A549 (cell line): ENCODE measurements around the gene MAT2A. TPM values are rescaled to one million over a fixed set of nuclear protein-coding genes. Genes with fewer than 3 reads are reported as not detected.

Source experiments
- ATOH8 ChIP-seq: fragments of 250-450 bp; sonication (Bioruptor Pico); IDR thresholded peaks from 2 replicates; pipeline ENCODE4 v1.5.0; 2020; ENCODE audit warnings: low read depth, mild to moderate bottlenecking, moderate library complexity
- BCL3 ChIP-seq: fragments of >200 bp; sonication (Bioruptor Twin); formaldehyde crosslinking; IDR thresholded peaks from 3 replicates; pipeline ENCODE4 v1.6.1; 2016
- BHLHE40 ChIP-seq: IDR thresholded peaks from 2 replicates; pipeline ENCODE4 v1.6.1; 2012; ENCODE audit warnings: low read depth, low read length, inconsistent platforms
- CBX8 ChIP-seq: fragments of 200-600 bp; sonication (generic); IDR thresholded peaks from 2 replicates; pipeline ENCODE4 v1.6.1; 2016
- CHD4 ChIP-seq: fragments of 200-600 bp; sonication (generic); IDR thresholded peaks from 2 replicates; pipeline ENCODE4 v1.6.1; 2016; ENCODE audit warnings: antibody characterized with exemption, mild to moderate bottlenecking, borderline replicate concordance
- CTCF ChIP-seq: fragments of >200 bp; sonication (Bioruptor Twin); formaldehyde crosslinking; IDR thresholded peaks from 3 replicates; pipeline ENCODE4 v1.5.1; 2016
- EHF ChIP-seq: fragments of 250-450 bp; sonication (Bioruptor Pico); IDR thresholded peaks from 2 replicates; pipeline ENCODE4 v1.5.0; 2020; ENCODE audit warnings: mild to moderate bottlenecking
- FOXS1 ChIP-seq: fragments of 250-450 bp; sonication (Bioruptor Pico); IDR thresholded peaks from 2 replicates; pipeline ENCODE4 v1.5.0; 2020; ENCODE audit warnings: mild to moderate bottlenecking, moderate library complexity
- GATA3 ChIP-seq: IDR thresholded peaks from 2 replicates; pipeline ENCODE4 v1.6.1; 2012; ENCODE audit warnings: borderline replicate concordance
- HEYL ChIP-seq: fragments of 250-450 bp; sonication (Bioruptor Pico); IDR thresholded peaks from 2 replicates; pipeline ENCODE4 v1.8.0; 2021; ENCODE audit warnings: mild to moderate bottlenecking, moderate library complexity
- HOXB5 ChIP-seq: fragments of 250-450 bp; sonication (Bioruptor Pico); IDR thresholded peaks from 2 replicates; pipeline ENCODE4 v1.5.0; 2020; ENCODE audit warnings: mild to moderate bottlenecking, moderate library complexity
- JUN ChIP-seq, 2 experiments: fragments of >200 bp; sonication (Bioruptor Twin); formaldehyde crosslinking; IDR thresholded peaks; 2 replicates in 1 of 2; 3 replicates in 1 of 2; pipeline ENCODE4 v1.6.1; 2016 to 2017
- JUNB ChIP-seq: fragments of >200 bp; sonication (Bioruptor Twin); formaldehyde crosslinking; IDR thresholded peaks from 2 replicates; pipeline ENCODE4 v1.6.1; 2016
- KDM1A ChIP-seq: fragments of 200-600 bp; sonication (generic); IDR thresholded peaks from 2 replicates; pipeline ENCODE4 v1.6.1; 2016; ENCODE audit warnings: low read depth, mild to moderate bottlenecking
- KDM5A ChIP-seq: fragments of 200-600 bp; sonication (generic); IDR thresholded peaks from 2 replicates; pipeline ENCODE4 v1.6.1; 2016; ENCODE audit warnings: antibody characterized with exemption, mild to moderate bottlenecking
- MAX ChIP-seq: IDR thresholded peaks from 2 replicates; pipeline ENCODE4 v1.6.1; 2012
- MAZ ChIP-seq: fragments of 150-350 bp; IDR thresholded peaks from 2 replicates; pipeline ENCODE4 v1.6.1; 2014; ENCODE audit warnings: antibody characterized with exemption, low read depth, low read length, borderline replicate concordance
- MYC ChIP-seq: IDR thresholded peaks from 2 replicates; pipeline ENCODE4 v1.6.1; 2012; ENCODE audit warnings: mild to moderate bottlenecking, inconsistent platforms, low read length, improper control_type of control experiment, borderline replicate concordance
- NFE2L2 ChIP-seq: fragments of 150-350 bp; conservative IDR thresholded peaks from 2 replicates; pipeline ENCODE4 v1.6.1; 2014; ENCODE audit warnings: low read length
- PBX3 ChIP-seq: IDR thresholded peaks from 2 replicates; pipeline ENCODE4 v1.6.1; 2012
- POLR2AphosphoS2 ChIP-seq: conservative IDR thresholded peaks from 2 replicates; pipeline ENCODE4 v1.6.1; 2012; ENCODE audit warnings: low read length, improper control_type of control experiment, inconsistent platforms
- RARB ChIP-seq: fragments of 250-450 bp; sonication (Bioruptor Pico); IDR thresholded peaks from 2 replicates; pipeline ENCODE4 v1.8.0; 2021; ENCODE audit warnings: mild to moderate bottlenecking, moderate library complexity
- SMC3 ChIP-seq: fragments of >200 bp; sonication (Bioruptor Twin); formaldehyde crosslinking; IDR thresholded peaks from 3 replicates; pipeline ENCODE4 v1.6.1; 2018; ENCODE audit warnings: inconsistent platforms
- SREBF2 ChIP-seq: fragments of 450-650 bp; IDR thresholded peaks from 2 replicates; pipeline ENCODE4 v1.6.1; 2014; ENCODE audit warnings: mild to moderate bottlenecking, moderate library complexity
- TP53 ChIP-seq: fragments of 250-450 bp; sonication (Bioruptor Pico); IDR thresholded peaks from 2 replicates; pipeline ENCODE4 v1.5.0; 2021; ENCODE audit warnings: mild to moderate bottlenecking, moderate library complexity
- ZFP36 ChIP-seq: fragments of 450-650 bp; IDR thresholded peaks from 2 replicates; pipeline ENCODE4 v1.6.1; 2014; ENCODE audit warnings: borderline replicate concordance; ENCODE audit not compliant: partially characterized antibody
- ZNF302 ChIP-seq: fragments of 250-450 bp; sonication (Bioruptor Pico); IDR thresholded peaks from 2 replicates; pipeline ENCODE4 v1.9.0; 2021; ENCODE audit warnings: inconsistent platforms, mild to moderate bottlenecking, moderate library complexity
- polyA plus RNA-seq, 4 experiments: library from polyadenylated mRNA; depleted of rRNA in 3 of 4; stranded (reverse); fragments of >200 nt; fragmentation: RNase III in 1 of 4; extraction: RNeasy Plus Mini Kit Qiagen cat#74134 plus additional on column Dnase treatment in 1 of 4; gene quantifications; 2 replicates in 3 of 4; 3 replicates in 1 of 4; pipeline ENCODE4 v1.2.3, GENCODE V29; 2011 to 2017

MAT2A gene
- polyA plus RNA-seq, 2 of the 4 experiments (the other 2 are of a cell fraction) = 370 to 1,024 TPM

GRCh38 chr2:85538507-85539360 lies at the start of gene MAT2A (continued):
- TF ChIP-seq JUNB (no peak), POLR2AphosphoS2 (no peak; the same call in none of the 2 replicates), GATA3 (peak; percentile 84), JUN (IDR thresholded peaks at IDR 0.05) (peak; percentile 99 to 100), CTCF (peak; percentile 60), KDM5A (no peak), EHF (CRISPR knock-in tag) (no peak), MAZ (no peak), HOXB5 (CRISPR knock-in tag) (0 out of 2 replicates have a peak, but pooled peaks have one; percentile 45), CBX8 (no peak), HEYL (CRISPR knock-in tag) (no peak), SMC3 (peak; percentile 71), RARB (CRISPR knock-in tag) (no peak), MAX (peak; percentile 85), TP53 (CRISPR knock-in tag) (0 out of 2 replicates have a peak, but pooled peaks have one; percentile 41), NFE2L2 (no peak), SREBF2 (no peak), ZNF302 (CRISPR knock-in tag) (no peak), BHLHE40 (peak; percentile 63; the same call in 1 of the 2 replicates), FOXS1 (no peak), BCL3 (peak; percentile 100), ATOH8 (CRISPR knock-in tag) (0 out of 2 replicates have a peak, but pooled peaks have one; percentile 30), ZFP36 (no peak), MYC (no peak; the same call in 1 of the 2 replicates), KDM1A (no peak), PBX3 (peak; percentile 84), CHD4 (no peak)
